Epithelial cell of esophagus (primary cell): Measurements from ENCODE around the gene FHL1.

Source experiments
- DNase-seq: peaks from one replicate; pipeline ENCODE4 v3.0.0; 2010; ENCODE audit warnings: low read depth
- H3K4me3 ChIP-seq: 2 replicates; pipeline ENCODE4 v1.5.1; 2011; ENCODE audit warnings: mild to moderate bottlenecking, low read length, control low read depth
- CTCF ChIP-seq: IDR thresholded peaks from 2 replicates; pipeline ENCODE4 v1.5.1; 2011; ENCODE audit warnings: low read depth, mild to moderate bottlenecking, low read length, control low read depth, inconsistent platforms; ENCODE audit not compliant: insufficient read depth; ENCODE audit errors: missing control alignments

FHL1 gene

GRCh38 chrX:136250191-136251040 is 103.1 kb downstream of the FHL1 start:
- peak overlapping the region; percentile 49 for H3K4me3 ChIP-seq
- no peak for TF ChIP-seq CTCF
- DNase-seq = no peak

- H3K4me3 ChIP-seq = peak within 1 kb of the TSS; percentile 49
- peak; percentile 70 for DNase-seq
- no peak for TF ChIP-seq CTCF
These were observed 104.0 kb downstream of the FHL1 start, which contains the start of gene MAP7D3 for GRCh38 chrX:136251041-136251991. Gene MAP7D3 (minus strand): TSS chrX:136251400. CDS start chrX:136251358, 42 bp downstream.

GRCh38 chrX:136255541-136255940 is 108.2 kb downstream of the FHL1 start:
- H3K4me3 ChIP-seq = no peak overlapping the region
- no peak for DNase-seq
- no peak for TF ChIP-seq CTCF

GRCh38 chrX:136256026-136256425 is 108.7 kb downstream of the FHL1 start:
- TF ChIP-seq CTCF = no peak
- no peak overlapping the region for H3K4me3 ChIP-seq
- DNase-seq = no peak

GRCh38 chrX:136258951-136259350 is 111.6 kb downstream of the FHL1 start:
- DNase-seq = no peak
- H3K4me3 ChIP-seq = no peak overlapping the region
- TF ChIP-seq CTCF = no peak

- peak; percentile 52 for DNase-seq
- no peak for TF ChIP-seq CTCF
- H3K4me3 ChIP-seq = no peak overlapping the region
These were observed 112.2 kb downstream of the FHL1 start for GRCh38 chrX:136259543-136259942.
